NCI-H446 treated with DMSO at 0.1 percent for 48 hours (cell line): Measurements from ENCODE around the gene SLC7A14.

Experiments used
- DNase-seq: peaks from one replicate; lab custom pipeline; 2025; lab: John Stamatoyannopoulos, UW

The SLC7A14 gene

DNA sequence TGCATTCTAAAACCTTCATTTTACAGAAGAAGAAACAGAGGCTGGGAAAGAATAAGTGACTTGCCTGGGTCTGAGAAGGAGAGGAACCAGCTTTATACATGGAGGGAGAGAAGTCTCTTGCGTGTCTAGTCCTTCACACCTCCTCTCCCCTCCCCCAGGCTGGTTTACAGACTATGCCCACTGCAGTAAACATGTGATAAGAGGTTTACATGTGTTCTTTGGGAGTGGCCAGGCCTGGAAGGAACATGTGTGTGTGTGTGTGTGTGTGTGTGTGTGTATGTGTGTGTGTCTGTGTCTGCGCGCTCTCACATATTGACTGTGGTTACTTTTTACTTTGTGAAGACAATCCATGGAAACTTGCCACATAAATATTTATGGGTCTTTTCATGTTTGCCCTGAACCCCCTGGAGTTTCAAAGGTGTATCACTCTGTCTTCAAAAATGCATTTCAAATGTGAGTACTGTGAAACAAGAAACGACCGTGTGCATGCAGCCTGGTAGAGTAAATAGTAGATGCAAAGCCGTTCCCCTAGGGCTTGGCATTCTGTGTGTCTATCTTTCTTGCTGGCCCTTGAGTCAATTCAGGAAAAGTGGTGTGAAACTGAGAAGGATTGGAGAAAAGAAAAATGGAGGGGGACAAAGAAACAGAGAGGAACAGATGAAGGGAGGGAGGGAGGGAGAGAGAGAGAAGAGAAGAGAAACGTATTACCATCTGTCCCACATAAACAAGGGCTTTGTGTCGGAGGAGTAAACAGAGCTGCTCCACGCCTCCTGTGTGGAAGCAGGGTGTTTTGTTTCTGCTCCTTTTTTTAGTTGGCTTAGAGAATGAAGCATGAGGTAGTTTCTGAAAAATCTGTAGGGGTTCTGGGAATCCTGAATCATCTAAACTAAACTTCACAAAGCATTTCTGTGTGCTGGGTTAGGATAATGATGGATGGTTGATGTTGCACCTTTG lies 115.5 kb downstream of the SLC7A14 start:
- peak; percentile 76 for DNase-seq

DNA sequence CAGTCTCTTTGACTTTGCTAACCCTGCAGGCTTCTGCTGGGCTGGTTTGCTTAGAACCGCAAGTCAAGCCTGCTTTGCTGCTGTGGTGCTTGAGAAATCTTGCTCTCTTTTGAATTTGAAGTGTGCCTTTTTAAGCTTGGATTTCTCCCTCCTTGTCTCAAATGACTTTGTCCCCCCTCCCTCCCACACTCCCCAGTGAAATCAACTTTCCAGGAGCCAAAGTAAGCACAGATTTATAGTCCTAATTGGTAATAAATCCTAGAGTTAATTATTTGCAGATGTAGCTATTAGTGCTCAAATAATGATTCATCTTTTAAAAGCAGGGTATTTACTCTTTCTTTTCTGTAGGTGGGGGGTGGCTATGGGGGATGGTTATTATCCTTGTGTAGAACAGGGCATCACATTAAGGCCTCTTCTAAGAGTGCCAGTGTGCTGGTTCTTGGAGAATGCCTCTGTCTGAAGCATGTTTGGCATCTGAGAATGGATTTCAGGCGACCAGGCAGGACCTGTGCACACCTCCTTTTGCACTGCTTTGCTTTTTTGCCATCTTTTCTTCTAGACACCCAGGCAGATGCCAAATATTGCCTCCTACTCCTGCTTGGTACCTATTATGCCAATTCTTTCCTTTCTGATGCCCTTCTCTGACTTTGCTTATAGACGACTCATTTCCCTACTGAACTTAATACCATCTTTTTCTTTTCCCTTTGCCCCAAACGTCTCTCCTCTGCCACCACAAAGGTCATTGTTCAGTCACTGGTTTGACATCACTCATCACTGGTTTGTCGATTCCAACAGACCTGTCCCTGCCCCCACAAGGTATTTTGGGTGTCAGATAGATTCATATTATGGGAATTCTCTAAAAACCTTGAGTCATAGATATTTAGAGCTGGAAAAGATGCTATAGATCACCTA lies 116.5 kb downstream of the SLC7A14 start:
- DNase-seq = peak; percentile 83

DNA sequence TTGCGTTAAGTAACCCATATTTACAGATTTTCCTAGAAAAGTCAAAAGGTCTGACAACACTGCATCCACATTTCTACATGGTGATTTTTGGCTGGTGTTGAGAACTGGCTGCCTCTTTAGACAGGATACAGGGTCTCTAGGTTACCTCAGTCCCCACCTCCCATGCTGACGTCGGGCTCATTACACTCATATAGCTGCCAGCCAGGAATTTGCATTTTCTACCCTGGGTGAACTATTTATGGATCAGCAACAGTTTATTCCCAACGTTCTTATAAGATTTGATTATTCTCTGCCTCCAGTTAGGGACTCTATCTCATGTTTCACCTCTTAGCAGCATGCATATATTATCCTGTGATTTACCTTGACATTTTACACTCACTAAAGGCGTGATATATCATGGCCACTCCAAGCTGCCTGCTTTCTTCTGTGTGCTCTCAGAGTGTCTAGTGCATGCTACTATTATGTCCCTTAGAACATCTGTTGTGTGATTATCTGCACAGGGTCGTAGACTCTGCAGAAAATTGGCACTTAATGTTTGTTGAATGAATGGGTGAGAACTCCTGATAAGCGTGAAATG lies 118.2 kb downstream of the SLC7A14 start:
- DNase-seq = no peak

DNA sequence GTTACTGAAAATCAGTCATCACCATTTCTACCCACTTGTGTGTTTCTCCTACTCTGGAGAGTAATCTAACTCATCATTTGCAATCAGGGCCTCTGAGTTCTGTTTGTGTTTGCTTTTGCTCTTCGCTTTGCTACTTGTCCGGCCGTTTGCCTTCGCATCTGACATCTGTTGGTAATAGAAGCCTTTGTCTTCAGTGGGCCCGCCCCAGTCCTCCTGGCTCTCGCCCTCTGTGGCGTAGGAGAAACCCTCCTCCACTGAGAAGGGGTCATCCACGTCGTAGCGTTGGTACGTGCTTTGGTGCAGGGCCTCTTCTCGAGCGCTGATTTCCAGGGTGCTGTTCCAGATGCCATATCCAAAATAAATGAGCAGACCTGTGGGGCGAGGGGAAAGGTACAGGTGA lies 118.9 kb downstream of the SLC7A14 start:
- no peak for DNase-seq

DNA sequence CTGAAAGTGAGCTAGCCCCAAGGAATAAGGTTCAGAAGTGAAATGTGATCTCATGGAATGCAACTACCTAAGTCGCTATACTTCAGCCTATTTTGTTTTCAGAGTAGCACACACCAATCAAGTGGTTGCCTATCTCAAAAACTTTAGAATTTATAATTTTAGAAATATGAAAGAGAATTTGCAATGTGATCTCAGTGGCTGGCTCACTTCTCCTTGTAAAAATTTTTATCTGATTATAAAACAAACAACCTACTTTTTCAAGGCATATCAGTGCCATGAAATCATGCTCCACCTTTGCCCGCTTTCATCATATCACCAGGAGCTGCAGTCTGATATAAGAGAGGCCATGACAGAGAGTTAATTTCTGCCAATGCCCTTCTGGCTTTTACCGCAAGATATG lies 119.9 kb downstream of the SLC7A14 start:
- DNase-seq = no peak

DNA sequence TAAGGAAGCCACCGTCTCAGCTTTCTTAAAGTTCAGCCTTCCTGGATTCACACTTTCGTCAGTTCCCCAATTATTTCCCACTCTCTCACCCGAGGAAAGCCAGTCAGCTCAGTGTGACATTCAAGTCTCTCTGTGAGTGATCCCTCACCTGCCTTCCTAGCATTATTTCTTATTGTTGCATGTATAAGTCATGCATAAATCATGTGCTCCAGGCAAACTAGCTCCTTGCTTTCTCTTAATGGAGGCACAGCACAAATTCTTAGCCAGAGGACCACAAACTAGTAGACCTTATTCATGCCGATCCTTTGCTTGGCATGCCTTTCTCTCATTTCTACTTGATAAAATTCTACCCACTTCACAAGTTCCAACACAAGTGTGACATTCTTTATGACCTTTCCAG lies 122.9 kb downstream of the SLC7A14 start:
- no peak for DNase-seq

DNA sequence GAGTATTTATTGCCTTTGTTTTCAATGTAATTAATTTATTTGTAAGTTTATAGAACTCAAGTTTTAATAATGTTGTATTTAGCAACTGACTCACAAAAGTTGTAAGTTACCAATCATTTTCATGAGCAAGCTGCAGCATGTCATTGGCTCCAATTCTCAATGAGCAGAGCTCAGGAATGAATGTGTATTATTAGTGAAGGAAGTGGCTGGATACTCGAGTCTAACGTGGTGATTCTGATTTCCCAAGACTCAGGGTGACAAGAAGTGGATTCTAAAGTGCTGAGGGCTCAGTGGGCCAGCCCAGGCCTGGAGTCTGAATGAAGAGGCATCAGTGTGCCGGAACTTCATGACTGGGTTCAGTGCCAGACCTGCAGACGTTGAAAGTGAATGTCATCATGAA lies 127.6 kb downstream of the SLC7A14 start:
- DNase-seq = no peak

DNA sequence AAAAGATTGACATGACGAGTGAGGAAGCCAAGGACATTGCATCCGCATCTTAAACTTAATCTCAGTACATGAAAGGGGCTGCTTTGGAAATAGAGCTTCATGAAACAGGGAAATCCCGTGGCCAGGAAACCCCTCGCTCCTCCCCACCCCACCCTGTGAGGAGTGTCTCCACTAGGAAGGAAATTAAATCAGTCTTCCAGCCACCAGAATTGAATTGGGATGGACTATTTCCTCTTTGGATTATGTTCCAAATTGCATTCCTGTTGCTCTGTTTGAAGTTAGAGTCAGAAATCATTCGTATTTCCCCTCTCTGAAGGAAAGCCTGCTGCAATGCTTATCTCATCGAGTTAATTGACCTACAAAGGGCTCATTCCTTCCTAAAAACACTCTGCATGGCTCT lies 131.4 kb downstream of the SLC7A14 start:
- DNase-seq = no peak

DNA sequence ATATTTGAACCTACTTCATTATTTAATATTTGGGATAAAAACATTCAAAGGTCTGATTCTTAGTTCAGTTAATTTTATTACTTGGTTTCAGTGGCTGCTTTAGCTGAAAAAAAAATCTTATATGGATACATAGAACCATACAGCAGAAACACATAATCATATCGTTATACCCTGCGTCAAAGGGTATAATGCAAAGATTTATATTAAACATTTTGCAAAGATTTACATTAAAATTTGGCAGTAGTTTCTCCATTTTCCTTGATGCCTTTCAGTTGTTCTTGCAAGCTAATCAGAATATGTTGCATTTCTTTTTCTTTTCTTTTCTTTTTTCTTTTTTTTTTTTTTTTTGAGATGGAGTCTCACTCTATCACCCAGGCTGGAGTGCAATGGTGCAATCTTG lies 135.8 kb downstream of the SLC7A14 start:
- DNase-seq = no peak

DNA sequence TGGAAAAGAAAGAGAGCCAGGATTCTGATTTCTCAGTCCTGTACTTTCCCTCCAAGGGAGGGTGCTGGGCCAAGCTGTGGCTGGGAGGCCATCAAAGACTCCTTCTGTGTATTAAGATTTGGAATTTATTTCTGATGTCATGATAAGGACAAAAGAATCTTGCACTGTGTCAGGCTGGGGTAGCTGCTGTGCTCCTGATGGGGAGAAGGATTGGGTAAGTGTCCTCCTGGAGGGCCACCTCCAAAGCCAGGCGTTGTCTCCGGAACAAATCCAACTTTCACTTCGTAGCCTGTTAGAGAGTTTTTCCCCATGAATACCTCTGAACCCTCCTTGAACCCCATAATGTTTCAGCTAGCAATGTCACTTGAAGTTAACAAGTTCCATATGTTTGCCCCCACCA lies 137.3 kb downstream of the SLC7A14 start:
- DNase-seq = no peak

DNA sequence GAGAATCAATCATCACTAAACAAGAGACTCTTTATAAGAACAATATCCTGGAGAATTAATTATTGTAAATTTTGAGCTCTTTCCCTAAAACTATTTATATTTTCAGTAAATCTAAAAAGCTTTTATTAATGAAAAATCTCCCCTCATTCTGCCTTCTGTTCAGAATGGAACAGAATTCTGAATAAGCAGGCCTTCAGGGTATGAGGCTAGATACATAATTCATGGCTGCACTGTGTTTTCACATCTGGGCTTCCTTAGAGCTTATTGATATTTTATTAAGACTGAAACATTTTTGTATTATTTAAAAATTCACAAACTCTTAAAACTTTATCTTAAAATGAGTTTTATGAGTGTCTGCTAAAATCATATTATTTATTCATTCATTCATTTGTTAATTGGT lies 142.4 kb downstream of the SLC7A14 start:
- no peak for DNase-seq

DNA sequence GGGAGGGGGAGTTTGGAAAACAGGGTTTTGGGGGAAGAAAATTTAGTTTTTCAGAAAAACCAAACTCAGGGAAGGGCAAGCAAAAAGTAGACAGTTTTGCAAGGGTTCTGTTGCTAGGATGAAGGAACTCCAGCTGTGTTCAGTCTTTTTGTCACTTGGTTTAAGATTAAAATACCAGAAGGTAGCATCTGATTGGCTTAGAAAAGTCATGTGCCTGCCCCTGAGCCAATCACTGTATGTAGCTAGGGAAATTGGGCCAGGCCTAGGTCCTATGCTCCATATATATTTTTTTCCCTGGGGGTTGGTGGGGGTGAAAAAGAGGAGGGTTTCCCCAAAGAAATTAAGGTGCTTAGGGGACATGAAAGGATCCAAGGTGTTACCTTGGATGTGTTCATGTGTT lies 142.9 kb downstream of the SLC7A14 start:
- DNase-seq = no peak

DNA sequence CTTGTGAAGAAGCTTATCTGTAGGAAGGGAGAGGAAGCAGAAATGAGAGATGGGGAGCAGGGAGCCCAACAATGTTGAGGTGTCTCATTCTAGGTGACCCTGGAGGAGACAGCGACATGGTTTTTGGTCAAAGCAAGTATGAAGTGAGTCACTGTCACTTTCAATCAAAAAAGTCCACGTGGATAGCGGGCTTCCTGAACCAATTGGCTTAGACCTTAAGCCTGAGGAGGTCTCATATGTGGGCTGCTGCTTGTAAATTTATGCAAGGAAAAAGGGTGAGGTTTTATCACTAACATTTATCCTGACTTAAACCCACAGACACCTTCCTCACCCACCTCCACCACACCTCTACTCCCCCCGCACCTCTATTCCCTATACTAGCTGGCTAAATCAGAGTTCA lies 144.5 kb downstream of the SLC7A14 start:
- DNase-seq = no peak

DNA sequence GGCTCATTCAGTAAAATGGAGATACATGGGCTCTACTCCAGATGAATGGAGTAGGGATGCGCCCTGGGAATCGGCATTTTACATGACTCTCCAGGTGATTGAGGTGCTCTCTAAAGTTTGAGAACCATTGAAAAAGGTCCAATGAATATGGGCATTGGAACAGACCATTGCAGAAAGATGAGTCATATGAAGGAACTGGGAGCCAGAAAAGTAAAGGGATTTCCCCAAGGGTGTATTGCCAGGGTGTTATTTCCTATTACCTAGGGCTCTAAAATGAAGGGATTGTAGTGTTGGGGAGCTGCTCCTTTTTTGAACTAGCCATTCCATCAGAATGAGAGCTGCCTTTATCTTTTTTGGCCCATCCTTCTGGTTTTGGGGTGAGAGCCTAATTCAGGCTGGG lies 145.5 kb downstream of the SLC7A14 start:
- DNase-seq = no peak

DNA sequence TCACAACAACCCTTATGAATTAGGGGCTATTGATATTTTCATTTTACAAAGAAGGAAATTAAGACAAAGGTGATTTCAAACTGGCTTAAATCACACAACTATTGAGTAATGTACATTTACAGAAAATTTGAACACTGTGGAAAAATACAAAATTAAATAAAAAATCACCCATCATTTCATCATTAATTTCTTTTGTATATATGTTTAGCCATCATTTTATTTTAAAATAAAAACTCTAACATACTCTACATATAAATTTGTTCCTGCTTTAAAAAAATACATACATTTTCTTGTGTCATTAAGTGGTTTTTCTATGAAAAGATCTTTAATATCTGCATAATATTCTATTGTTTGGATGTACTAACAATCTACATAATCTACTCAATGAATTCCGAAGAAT lies 147.0 kb downstream of the SLC7A14 start:
- no peak for DNase-seq

DNA sequence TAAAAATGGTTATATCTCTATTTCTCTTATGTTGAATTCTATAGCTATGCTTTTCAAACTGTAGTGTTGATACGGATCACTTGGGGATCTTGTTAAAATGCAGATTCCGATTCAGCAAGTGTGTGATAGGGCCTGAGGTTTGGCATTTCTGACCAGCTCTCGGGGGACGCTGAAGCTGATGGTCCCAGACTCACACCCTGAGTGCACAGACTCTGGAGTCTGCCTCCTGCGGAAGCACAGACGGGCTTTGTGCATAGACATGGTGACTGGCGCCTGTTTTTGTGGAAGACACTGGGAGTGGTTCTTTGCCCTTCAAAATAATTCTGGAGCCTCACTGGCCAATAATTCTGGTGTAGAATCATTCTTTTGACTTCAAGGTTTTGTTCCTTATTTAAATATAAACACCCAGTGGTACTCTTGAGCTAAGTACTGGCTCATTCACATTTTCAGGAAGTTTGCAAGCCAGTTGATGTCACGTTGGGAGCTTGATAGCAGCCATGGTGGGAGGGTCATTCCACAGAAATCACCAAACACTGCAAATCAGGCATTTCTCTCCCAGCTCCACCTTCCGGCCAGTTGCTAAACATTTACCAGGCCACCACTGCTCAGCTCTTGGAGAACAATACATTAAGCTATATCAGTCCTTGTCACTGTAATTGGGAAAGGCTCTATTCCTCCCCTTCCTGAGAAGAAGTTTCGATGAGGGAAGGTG lies 148.0 kb downstream of the SLC7A14 start:
- DNase-seq = no peak

DNA sequence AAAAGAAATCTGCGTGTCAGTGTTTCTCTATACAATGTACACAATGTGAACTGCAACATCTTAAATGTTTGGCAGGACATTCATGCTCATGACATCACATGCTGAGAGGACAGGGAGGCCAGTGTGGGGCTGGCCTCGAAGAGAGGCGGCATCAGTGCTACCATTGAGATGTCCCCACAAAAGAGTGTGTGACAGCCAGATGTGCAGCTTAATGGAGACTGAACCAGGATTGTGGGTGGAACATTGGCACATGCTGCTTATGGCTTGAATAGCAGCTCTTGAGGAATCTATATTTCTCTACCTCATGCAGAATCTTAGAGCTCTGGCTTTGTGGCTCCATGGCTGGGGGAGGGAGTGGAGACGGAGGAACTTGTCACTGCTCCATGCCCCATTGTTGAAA lies 148.7 kb downstream of the SLC7A14 start:
- no peak for DNase-seq

DNA sequence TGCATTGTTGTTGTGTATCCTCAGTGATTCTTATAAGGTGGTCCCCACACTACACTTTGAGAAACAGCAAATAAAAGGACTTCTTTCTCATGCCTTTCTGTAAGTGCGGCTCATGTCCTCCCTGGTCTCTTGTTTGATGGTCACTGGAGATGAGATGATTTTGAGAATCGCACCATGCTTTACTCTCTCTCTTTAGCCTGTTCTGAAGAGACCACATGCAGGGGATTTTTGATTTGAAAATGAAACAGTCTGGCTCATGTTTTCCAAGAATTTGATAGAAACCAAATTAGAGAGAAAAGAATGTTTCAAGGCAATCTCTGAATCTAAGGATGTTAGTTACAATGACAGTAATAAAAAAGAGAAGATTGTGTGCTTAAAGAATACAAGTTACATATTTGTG lies 149.2 kb downstream of the SLC7A14 start:
- DNase-seq = no peak

DNA sequence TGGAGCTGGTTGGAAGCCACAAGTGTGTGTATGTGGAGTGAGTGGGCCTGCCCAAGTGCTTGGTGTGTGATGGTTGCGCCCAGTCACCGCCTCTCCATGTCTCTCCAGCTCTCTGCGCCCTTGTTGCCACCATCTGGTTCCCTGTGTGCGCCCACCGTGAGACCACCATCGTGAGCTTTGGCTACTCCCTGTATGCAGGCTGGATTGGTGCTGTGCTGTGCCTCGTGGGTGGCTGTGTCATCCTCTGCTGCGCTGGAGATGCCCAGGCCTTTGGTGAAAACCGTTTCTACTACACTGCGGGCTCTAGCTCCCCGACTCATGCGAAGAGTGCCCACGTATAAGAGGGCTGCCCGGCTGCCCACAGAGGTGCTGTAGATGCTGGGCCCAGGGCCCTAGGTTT lies 153.5 kb downstream of the SLC7A14 start:
- no peak for DNase-seq

DNA sequence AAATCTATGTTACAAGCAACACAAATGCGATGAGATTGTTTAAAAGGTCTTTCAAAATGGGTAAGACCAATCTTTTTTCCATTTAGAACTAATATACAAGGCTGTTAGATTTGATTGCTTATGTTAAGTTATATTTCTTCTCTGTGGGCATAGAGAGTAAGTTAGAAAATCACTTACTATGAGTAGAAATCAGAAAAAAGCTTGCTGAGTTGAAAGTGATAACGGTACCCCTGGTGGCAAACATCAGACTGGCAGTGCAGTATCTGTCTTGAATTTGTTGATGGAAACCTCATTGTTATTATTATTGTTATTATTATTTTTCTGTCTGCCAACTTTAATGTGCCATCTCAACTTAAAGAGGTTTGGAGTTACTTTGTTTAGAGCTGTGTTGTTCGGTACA lies 154.8 kb downstream of the SLC7A14 start:
- no peak for DNase-seq

DNA sequence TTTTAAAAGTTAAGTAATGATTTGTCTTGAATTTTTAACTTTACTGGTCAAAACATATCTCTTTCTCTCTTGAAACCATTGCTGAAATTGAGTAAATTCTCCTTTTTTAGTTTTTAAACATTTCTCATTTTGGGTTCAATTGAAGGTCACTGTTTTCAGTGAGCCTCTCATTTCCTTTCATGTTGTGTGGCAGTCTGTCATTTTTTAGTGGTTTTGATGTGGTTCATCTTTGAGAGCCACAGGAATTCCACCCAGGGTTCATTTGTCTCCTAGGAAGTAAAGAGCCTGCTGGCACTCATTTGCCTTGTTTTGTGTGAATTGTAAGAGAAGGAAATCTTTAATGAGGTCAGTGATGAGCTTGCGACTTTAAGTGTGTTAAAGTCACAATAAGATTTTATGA lies 156.8 kb downstream of the SLC7A14 start:
- no peak for DNase-seq

DNA sequence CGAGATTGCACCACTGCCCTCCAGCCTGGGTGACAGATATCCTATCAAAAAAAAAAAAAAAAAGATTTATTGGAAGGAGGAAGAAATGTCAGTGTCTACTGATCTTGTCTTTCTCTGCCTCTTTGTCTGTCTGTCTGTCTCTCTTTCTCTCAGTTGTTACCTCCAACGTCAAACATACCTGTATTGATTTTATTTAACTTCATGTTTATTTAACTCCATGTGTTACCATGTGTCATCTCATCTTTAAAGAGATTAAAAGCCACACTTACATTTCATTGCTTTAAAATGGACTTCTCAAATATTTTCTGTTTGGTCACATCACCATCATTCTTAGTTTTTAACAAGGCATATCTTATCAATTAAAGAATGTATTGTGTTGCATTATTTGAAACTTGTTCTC lies 157.8 kb downstream of the SLC7A14 start:
- DNase-seq = no peak
